Activated naive CD8-positive, alpha-beta T cell treated with anti-CD3 and anti-CD28 coated beads, Interleukin-2, amount 10 ng/mL, durations not matched to agents 7 days and 5 days (primary cell): ENCODE data around the gene TRIM58. TPM values are rescaled to one million over a fixed set of nuclear protein-coding genes. Genes with fewer than 3 reads are reported as not detected.
A peak's percentile ranks its signal among the peaks of the same experiment; 100 is the strongest.

Source experiments
- ATAC-seq: fragments of 150-1000 bp; cut with Tn5 transposase; one replicate; pipeline ENCODE4 v1.10.0; 2021; ENCODE audit warnings: low read depth, moderate library complexity
- POLR2A ChIA-PET: fragments of 350-600 bp; sonication (Branson Sonifier 250); formaldehyde crosslinking; loops from one replicate; lab custom pipeline; 2021; ENCODE audit warnings: antibody characterized with exemption; lab: Charles Lee
- DNase-seq: peaks from one replicate; pipeline ENCODE4 v3.0.0; 2021
- H3K27ac Mint-ChIP-seq: one replicate; pipeline ENCODE4 v1.8.0; 2022; ENCODE audit warnings: mild to moderate bottlenecking, mixed read lengths
- H3K27me3 Mint-ChIP-seq: one replicate; pipeline ENCODE4 v1.8.0; 2022; ENCODE audit warnings: mild to moderate bottlenecking, moderate library complexity, mixed read lengths
- H3K36me3 Mint-ChIP-seq: one replicate; pipeline ENCODE4 v1.8.0; 2021; ENCODE audit warnings: mild to moderate bottlenecking, mixed read lengths
- H3K4me1 Mint-ChIP-seq: one replicate; pipeline ENCODE4 v1.8.0; 2021; ENCODE audit warnings: mixed read lengths
- H3K4me3 Mint-ChIP-seq: one replicate; pipeline ENCODE4 v1.8.0; 2022; ENCODE audit warnings: mild to moderate bottlenecking, moderate library complexity, mixed read lengths
- H3K9me3 Mint-ChIP-seq: one replicate; pipeline ENCODE4 v1.8.0; 2021; ENCODE audit warnings: mixed read lengths
- total RNA-seq, 2 experiments: library from RNA; stranded (reverse); gene quantifications; one replicate each; pipeline ENCODE4 v1.2.3, GENCODE V29; 2021

Gene TRIM58
- total RNA-seq, 2 experiments from 2014 or later: 0.08 to 0.09 TPM

- no peaks in the 10 kb centered on the region for H3K9me3 Mint-ChIP-seq
- H3K4me3 Mint-ChIP-seq: no peak overlapping the region
- H3K4me1 Mint-ChIP-seq: no peaks in the 10 kb centered on the region
- H3K27me3 Mint-ChIP-seq: peaks cover 7% of the 10 kb centered on the region
- ATAC-seq (no peak), DNase-seq (no peak)
- H3K36me3 Mint-ChIP-seq: no peaks in the 10 kb centered on the region
- H3K27ac Mint-ChIP-seq: no peak overlapping the region
- POLR2A ChIA-PET: no interaction called here
Measured at GRCh38 chr1:247849616-247850015, 7.4 kb upstream of the TRIM58 start.

GRCh38 chr1:247854899-247855545 lies 2.0 kb upstream of the TRIM58 start:
- H3K4me3 Mint-ChIP-seq: no peak overlapping the region
- no peak for ATAC-seq
- DNase-seq: no peak
- no peaks in the 10 kb centered on the region for H3K9me3 Mint-ChIP-seq
- H3K36me3 Mint-ChIP-seq: no peaks in the 10 kb centered on the region
- POLR2A ChIA-PET: no interaction called here
- H3K27me3 Mint-ChIP-seq: peaks cover 24% of the 10 kb centered on the region
- no peak overlapping the region for H3K27ac Mint-ChIP-seq
- H3K4me1 Mint-ChIP-seq: peaks cover 8% of the 10 kb centered on the region

- no peak overlapping the region for H3K4me3 Mint-ChIP-seq
- peaks cover 8% of the 10 kb centered on the region for H3K4me1 Mint-ChIP-seq
- no peaks in the 10 kb centered on the region for H3K36me3 Mint-ChIP-seq
- DNase-seq (no peak), ATAC-seq (no peak)
- POLR2A ChIA-PET: no interaction called here
- H3K27me3 Mint-ChIP-seq: peaks cover 28% of the 10 kb centered on the region
- no peak overlapping the region for H3K27ac Mint-ChIP-seq
- H3K9me3 Mint-ChIP-seq: no peaks in the 10 kb centered on the region
Measured at GRCh38 chr1:247855911-247856310, 1.1 kb upstream of the TRIM58 start.

GRCh38 chr1:247857985-247858619 lies 1.1 kb downstream of the TRIM58 start:
- POLR2A ChIA-PET: no interaction called here
- Mint-ChIP-seq H3K4me1 (peaks cover 8% of the 10 kb centered on the region), H3K27me3 (peaks cover 31% of the 10 kb centered on the region), H3K9me3 (no peaks in the 10 kb centered on the region), H3K36me3 (no peaks in the 10 kb centered on the region), H3K4me3 (peak overlapping the region; percentile 78), H3K27ac (no peak overlapping the region)
- ATAC-seq (peak; percentile 6), DNase-seq (no peak)

GRCh38 chr1:247862756-247863155 lies 5.8 kb downstream of the TRIM58 start:
- POLR2A ChIA-PET: no interaction called here
- no peaks in the 10 kb centered on the region for H3K36me3 Mint-ChIP-seq
- no peak overlapping the region for H3K4me3 Mint-ChIP-seq
- no peak overlapping the region for H3K27ac Mint-ChIP-seq
- H3K9me3 Mint-ChIP-seq: no peaks in the 10 kb centered on the region
- DNase-seq (no peak), ATAC-seq (no peak)
- peaks cover 5% of the 10 kb centered on the region for H3K4me1 Mint-ChIP-seq
- peaks cover 20% of the 10 kb centered on the region for H3K27me3 Mint-ChIP-seq

DNA sequence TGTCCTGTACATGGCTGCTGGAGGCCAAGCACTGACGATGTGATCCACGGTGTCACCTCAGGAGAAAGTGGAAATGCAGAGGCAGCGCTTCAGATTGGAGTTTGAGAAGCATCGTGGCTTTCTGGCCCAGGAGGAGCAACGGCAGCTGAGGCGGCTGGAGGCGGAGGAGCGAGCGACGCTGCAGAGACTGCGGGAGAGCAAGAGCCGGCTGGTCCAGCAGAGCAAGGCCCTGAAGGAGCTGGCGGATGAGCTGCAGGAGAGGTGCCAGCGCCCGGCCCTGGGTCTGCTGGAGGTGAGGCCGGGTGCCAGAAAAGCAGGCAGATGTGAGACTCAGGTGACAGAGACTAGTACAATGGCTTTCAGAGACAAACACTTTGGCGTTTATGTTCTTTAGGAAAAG lies 7.7 kb downstream of the TRIM58 start:
- H3K4me3 Mint-ChIP-seq: no peak overlapping the region
- POLR2A ChIA-PET: no interaction called here
- H3K4me1 Mint-ChIP-seq: no peaks in the 10 kb centered on the region
- no peak overlapping the region for H3K27ac Mint-ChIP-seq
- H3K36me3 Mint-ChIP-seq: no peaks in the 10 kb centered on the region
- ATAC-seq (no peak), DNase-seq (no peak)
- H3K27me3 Mint-ChIP-seq: peaks cover 7% of the 10 kb centered on the region
- no peaks in the 10 kb centered on the region for H3K9me3 Mint-ChIP-seq

GRCh38 chr1:247865416-247865815 lies 8.4 kb downstream of the TRIM58 start:
- POLR2A ChIA-PET: no interaction called here
- no peak overlapping the region for H3K27ac Mint-ChIP-seq
- no peaks in the 10 kb centered on the region for H3K36me3 Mint-ChIP-seq
- ATAC-seq (no peak), DNase-seq (no peak)
- H3K9me3 Mint-ChIP-seq: no peaks in the 10 kb centered on the region
- no peak overlapping the region for H3K4me3 Mint-ChIP-seq
- peaks cover 7% of the 10 kb centered on the region for H3K27me3 Mint-ChIP-seq
- H3K4me1 Mint-ChIP-seq: no peaks in the 10 kb centered on the region

- Mint-ChIP-seq H3K27ac (no peak overlapping the region), H3K27me3 (no peaks in the 10 kb centered on the region), H3K4me3 (no peak overlapping the region), H3K9me3 (no peaks in the 10 kb centered on the region), H3K36me3 (no peaks in the 10 kb centered on the region), H3K4me1 (no peaks in the 10 kb centered on the region)
- ATAC-seq (no peak), DNase-seq (no peak)
- POLR2A ChIA-PET: no interaction called here
Measured at GRCh38 chr1:247883346-247883745, 26.4 kb downstream of the TRIM58 start.

DNA sequence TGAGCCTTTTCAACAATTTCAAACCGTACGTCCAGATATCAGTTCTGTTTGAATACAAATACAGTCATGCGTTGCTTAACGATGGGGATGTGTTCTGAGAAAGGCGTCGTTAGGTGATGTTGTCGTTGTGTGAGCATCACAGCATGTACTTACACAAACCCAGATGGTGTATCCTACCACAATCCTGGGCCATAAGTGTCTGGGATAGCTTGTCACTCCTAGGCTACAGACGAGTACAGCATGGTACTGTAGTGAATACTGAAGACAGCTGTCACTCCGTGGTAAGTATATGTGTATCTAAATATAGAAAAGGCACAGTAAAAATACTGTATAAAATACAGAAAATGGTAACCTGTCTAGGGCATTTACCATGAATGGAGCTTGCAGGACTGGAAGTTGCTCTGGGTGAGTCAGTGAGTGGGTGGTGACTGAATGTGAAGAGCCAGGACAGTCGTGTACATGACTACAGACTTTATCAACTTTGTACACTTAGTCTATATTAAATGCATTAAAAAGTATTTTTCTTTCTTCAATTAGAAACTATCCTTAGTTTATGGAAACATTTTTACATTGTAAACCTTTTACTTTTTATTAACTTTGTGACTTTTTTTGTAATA lies 27.9 kb downstream of the TRIM58 start:
- no peak overlapping the region for H3K27ac Mint-ChIP-seq
- POLR2A ChIA-PET: no interaction called here
- H3K36me3 Mint-ChIP-seq: no peaks in the 10 kb centered on the region
- no peak for ATAC-seq
- H3K4me1 Mint-ChIP-seq: no peaks in the 10 kb centered on the region
- no peak overlapping the region for H3K4me3 Mint-ChIP-seq
- DNase-seq: no peak
- no peaks in the 10 kb centered on the region for H3K27me3 Mint-ChIP-seq
- H3K9me3 Mint-ChIP-seq: no peaks in the 10 kb centered on the region

GRCh38 chr1:247895163-247895637 lies 38.2 kb downstream of the TRIM58 start, which contains the start of gene OR2W3:
Gene OR2W3 (plus strand): TSS chr1:247895587. CDS start chr1:247895587, 0 bp downstream.
- Mint-ChIP-seq H3K4me3 (no peak within 1 kb of the TSS), H3K27ac (no peak within 1 kb of the TSS), H3K9me3 (peaks cover 7% of the 10 kb centered on the region), H3K4me1 (no peaks in the 10 kb centered on the region), H3K27me3 (no peaks in the 10 kb centered on the region), H3K36me3 (no peaks in the 10 kb centered on the region)
- ATAC-seq: no peak
- POLR2A ChIA-PET: no interaction called here
- DNase-seq: no peak

- ATAC-seq (no peak), DNase-seq (no peak)
- Mint-ChIP-seq H3K27me3 (no peaks in the 10 kb centered on the region), H3K4me1 (no peaks in the 10 kb centered on the region), H3K36me3 (no peaks in the 10 kb centered on the region), H3K27ac (no peak overlapping the region), H3K9me3 (peaks cover 7% of the 10 kb centered on the region), H3K4me3 (no peak overlapping the region)
- POLR2A ChIA-PET: no interaction called here
Measured at GRCh38 chr1:247895976-247896375, 39.0 kb downstream of the TRIM58 start.

- Mint-ChIP-seq H3K4me1 (peaks cover 12% of the 10 kb centered on the region), H3K27ac (no peak overlapping the region), H3K27me3 (no peaks in the 10 kb centered on the region), H3K9me3 (peaks cover 4% of the 10 kb centered on the region), H3K4me3 (no peak overlapping the region), H3K36me3 (peaks cover 2% of the 10 kb centered on the region)
- POLR2A ChIA-PET: no interaction called here
- no peak for DNase-seq
- no peak for ATAC-seq
Measured at GRCh38 chr1:247904122-247904521, 47.1 kb downstream of the TRIM58 start.

GRCh38 chr1:247905181-247905580 lies 48.2 kb downstream of the TRIM58 start:
- POLR2A ChIA-PET: no interaction called here
- H3K36me3 Mint-ChIP-seq: peaks cover 2% of the 10 kb centered on the region
- no peak overlapping the region for H3K4me3 Mint-ChIP-seq
- no peaks in the 10 kb centered on the region for H3K27me3 Mint-ChIP-seq
- DNase-seq (no peak), ATAC-seq (no peak)
- H3K9me3 Mint-ChIP-seq: peaks cover 4% of the 10 kb centered on the region
- H3K27ac Mint-ChIP-seq: no peak overlapping the region
- peaks cover 12% of the 10 kb centered on the region for H3K4me1 Mint-ChIP-seq
